Lower leg skin (tissue), 4 donors: Measurements from ENCODE around the gene TBKBP1. TPM values are rescaled to one million over a fixed set of nuclear protein-coding genes. Genes with fewer than 3 reads are reported as not detected.

Source experiments
- DNase-seq, 2 donors: peaks; one replicate each; pipeline ENCODE4 v3.0.0-alpha.2; 2019; ENCODE audit warnings: low spot score in 2 of 2
- H3K4me3 ChIP-seq: fragments of 200-600 bp; sonication (generic); 2 replicates; pipeline ENCODE4 v1.5.1; 2017; ENCODE audit warnings: mild to moderate bottlenecking, low read depth; ENCODE audit not compliant: poor library complexity, severe bottlenecking
- POLR2A ChIP-seq, 2 donors: fragments of 450-650 bp; IDR thresholded peaks; one replicate each; pipeline ENCODE4 v1.6.1; 2016 to 2017; ENCODE audit warnings: antibody characterized with exemption in 2 of 2, mild to moderate bottlenecking in 1 of 2, moderate library complexity in 1 of 2
- WGBS, 2 donors: methylation state at CpG; one replicate each; pipeline ENCODE4 v1.1.5; 2018; 5-methylcytosine and 5-hydroxymethylcytosine counted together
- intact Hi-C: fragments of 100-400 bp; cut with DNase I; formaldehyde crosslinking; loops from one replicate; pipeline ENCODE4 v1.15.0; 2023; ENCODE audit warnings: low total_unique reads
- total RNA-seq, 4 donors: library from RNA; depleted of rRNA; stranded (reverse); fragments of >200 nt; gene quantifications; one replicate each; pipeline ENCODE4 v1.1.0, GENCODE V29; 2016
- TF ChIP-seq, protein P1 (sequence below), 3 donors: fragments of 450-650 bp; IDR thresholded peaks; one replicate each; pipeline ENCODE4 v1.5.1; 2016; ENCODE audit warnings: antibody characterized with exemption in 3 of 3, mild to moderate bottlenecking in 3 of 3, moderate library complexity in 2 of 3

Gene TBKBP1
- total RNA-seq, 4 donors from 2014 or later, result 7.1 to 14.7 (median 9.3) TPM

DNA sequence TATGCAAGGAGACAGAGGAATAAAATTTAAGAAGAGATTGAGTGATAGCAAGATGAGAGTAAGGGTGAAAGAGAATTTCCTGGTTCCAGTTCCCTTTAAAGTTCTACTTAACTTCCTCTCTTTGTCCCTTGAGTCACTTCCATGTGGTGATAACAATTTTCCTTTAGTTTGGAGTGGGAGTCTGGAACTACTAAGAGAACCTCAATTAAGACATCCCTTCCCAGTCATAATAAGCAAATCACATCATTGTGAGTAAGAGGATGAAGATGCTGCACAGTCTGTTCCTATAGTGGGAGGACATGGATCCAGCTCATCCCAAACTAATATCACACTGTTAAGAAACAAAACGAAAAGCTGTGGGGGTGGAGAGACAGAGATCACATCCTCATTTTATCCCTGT lies 63.4 kb downstream of the TBKBP1 start:
- WGBS, 2 donors, result 34 to 48% methylated on average over 1 of the region's 1 CpG
- no peak for DNase-seq
- no peak overlapping the region for H3K4me3 ChIP-seq
- TF ChIP-seq, protein P1, sequence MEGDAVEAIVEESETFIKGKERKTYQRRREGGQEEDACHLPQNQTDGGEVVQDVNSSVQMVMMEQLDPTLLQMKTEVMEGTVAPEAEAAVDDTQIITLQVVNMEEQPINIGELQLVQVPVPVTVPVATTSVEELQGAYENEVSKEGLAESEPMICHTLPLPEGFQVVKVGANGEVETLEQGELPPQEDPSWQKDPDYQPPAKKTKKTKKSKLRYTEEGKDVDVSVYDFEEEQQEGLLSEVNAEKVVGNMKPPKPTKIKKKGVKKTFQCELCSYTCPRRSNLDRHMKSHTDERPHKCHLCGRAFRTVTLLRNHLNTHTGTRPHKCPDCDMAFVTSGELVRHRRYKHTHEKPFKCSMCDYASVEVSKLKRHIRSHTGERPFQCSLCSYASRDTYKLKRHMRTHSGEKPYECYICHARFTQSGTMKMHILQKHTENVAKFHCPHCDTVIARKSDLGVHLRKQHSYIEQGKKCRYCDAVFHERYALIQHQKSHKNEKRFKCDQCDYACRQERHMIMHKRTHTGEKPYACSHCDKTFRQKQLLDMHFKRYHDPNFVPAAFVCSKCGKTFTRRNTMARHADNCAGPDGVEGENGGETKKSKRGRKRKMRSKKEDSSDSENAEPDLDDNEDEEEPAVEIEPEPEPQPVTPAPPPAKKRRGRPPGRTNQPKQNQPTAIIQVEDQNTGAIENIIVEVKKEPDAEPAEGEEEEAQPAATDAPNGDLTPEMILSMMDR (IDR thresholded peaks at IDR 0.05), result no peak
- intact Hi-C loops, result no loop called here

DNA sequence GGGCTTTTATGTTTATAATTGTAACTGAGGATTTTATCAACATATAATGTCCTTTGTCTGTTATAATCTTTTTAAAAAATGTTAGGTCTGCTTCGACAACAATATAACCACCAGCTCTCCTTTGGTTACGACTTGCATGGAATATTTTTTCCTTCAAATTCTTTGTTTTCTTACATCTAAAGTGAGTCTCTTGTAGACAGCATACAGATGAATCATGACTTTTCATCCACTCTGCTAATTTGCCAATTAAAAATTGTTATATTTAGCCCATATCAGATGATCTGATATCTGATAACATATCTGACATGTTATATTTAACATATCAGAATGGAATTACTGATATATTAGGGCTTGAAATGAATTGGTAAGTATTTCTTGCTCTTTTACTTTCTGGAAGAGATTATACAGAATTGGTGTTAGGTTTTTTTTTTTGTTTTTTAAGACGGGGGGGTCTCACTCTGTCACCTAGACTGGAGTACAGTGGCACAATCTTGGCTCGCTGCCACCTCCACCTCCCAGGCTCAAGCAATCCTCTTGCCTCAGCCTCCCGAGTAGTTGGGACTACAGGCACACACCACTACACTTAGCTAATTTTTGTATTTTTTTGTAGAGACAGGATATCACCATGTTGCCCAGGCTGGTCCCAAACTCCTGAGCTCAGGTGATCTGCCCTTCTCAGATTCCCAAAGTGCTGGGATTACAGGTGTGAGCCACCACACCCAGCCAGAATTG lies 66.6 kb downstream of the TBKBP1 start:
- H3K4me3 ChIP-seq, result no peak overlapping the region
- TF ChIP-seq POLR2A (IDR thresholded peaks at IDR 0.05), result no peak
- TF ChIP-seq, protein P1 (IDR thresholded peaks at IDR 0.05), result no peak
- 70 to 81% methylated on average over 5 of the region's 5 CpGs for WGBS, 2 donors
- intact Hi-C loops, result no loop called here
- no peak for DNase-seq

Other genes starting within 250 kb of the TBKBP1 start
- gene NPEPPS, start 163.1 kb upstream of the TBKBP1 start, total RNA-seq, result 100 to 1,000 TPM in 2 of 4 donors, 10 to 100 TPM in 2; 79.3 to 127 (median 96.9) TPM
- 100 to 1,000 TPM; 114 to 189 (median 124) TPM for gene KPNB1, start 44.2 kb upstream of the TBKBP1 start, total RNA-seq
- gene TBX21, start 39.1 kb downstream of the TBKBP1 start, total RNA-seq, result 1 to 10 TPM in 2 of 4 donors, under 1 TPM in 1, not detected in 1; 0.12 to 1.9 (median 1.2) TPM
- 1 to 10 TPM; 1.1 to 8.4 (median 1.8) TPM for gene OSBPL7, start 127.6 kb downstream of the TBKBP1 start, total RNA-seq
- gene MRPL10, start 137.4 kb downstream of the TBKBP1 start, total RNA-seq, result 10 to 100 TPM; 25.3 to 35.4 (median 30.2) TPM
- gene LRRC46, start 137.5 kb downstream of the TBKBP1 start, total RNA-seq, result not detected
- 10 to 100 TPM; 23.1 to 37.9 (median 28.3) TPM for gene SCRN2, start 147.1 kb downstream of the TBKBP1 start, total RNA-seq
- 10 to 100 TPM; 21.9 to 29.9 (median 24.7) TPM for gene SP6, start 157.0 kb downstream of the TBKBP1 start, total RNA-seq
- 10 to 100 TPM in 2 of 4 donors, 1 to 10 TPM in 2; 5.1 to 12.6 (median 8.1) TPM for gene SP2, start 202.1 kb downstream of the TBKBP1 start, total RNA-seq
- 10 to 100 TPM; 20.2 to 36.8 (median 30.3) TPM for gene PNPO, start 247.4 kb downstream of the TBKBP1 start, total RNA-seq